ENCODE data around the gene SPATA1. TPM values are rescaled to one million over a fixed set of nuclear protein-coding genes. Genes with fewer than 3 reads are reported as not detected.

The SPATA1 gene
- total RNA-seq, 1 experiment from 2014 or later = 0.52 TPM

DNA sequence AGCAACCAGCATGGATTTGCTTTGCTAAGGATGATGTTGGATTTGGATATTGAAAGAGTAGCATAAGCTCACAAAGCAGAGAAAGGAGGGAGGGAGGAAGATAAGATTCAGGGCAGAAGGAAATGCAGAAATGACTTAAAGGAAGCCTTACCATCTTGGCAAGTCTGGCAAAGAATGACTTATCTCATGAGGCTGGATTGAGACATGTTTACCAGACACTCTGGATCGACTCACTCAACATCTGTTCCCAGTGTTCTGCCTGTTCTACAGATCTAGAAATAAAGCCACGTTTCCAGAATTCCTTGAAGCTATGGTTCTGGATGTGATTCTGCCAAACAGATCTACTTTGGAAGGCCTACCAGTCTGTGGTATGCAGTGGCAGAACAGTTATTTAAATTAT, 106.8 kb downstream of the SPATA1 start:
- Mint-ChIP-seq H3K4me1 (ENCODE audit: low read depth, unreplicated experiment) (no peaks in the 10 kb centered on the region), H3K4me3 (ENCODE audit: low read depth, unreplicated experiment) (no peak overlapping the region), H3K27ac (ENCODE audit: unreplicated experiment) (no peak overlapping the region), H3K36me3 (ENCODE audit: insufficient read depth, unreplicated experiment) (no peaks in the 10 kb centered on the region), H3K27me3 (ENCODE audit: unreplicated experiment) (no peaks in the 10 kb centered on the region), H3K9me3 (ENCODE audit: low read depth, unreplicated experiment) (peaks cover 10% of the 10 kb centered on the region)
- CTCF ChIA-PET = no interaction called here
- TF ChIP-seq, protein P1, sequence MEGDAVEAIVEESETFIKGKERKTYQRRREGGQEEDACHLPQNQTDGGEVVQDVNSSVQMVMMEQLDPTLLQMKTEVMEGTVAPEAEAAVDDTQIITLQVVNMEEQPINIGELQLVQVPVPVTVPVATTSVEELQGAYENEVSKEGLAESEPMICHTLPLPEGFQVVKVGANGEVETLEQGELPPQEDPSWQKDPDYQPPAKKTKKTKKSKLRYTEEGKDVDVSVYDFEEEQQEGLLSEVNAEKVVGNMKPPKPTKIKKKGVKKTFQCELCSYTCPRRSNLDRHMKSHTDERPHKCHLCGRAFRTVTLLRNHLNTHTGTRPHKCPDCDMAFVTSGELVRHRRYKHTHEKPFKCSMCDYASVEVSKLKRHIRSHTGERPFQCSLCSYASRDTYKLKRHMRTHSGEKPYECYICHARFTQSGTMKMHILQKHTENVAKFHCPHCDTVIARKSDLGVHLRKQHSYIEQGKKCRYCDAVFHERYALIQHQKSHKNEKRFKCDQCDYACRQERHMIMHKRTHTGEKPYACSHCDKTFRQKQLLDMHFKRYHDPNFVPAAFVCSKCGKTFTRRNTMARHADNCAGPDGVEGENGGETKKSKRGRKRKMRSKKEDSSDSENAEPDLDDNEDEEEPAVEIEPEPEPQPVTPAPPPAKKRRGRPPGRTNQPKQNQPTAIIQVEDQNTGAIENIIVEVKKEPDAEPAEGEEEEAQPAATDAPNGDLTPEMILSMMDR (IDR thresholded peaks at IDR 0.05; ENCODE audit: unreplicated experiment) = no peak
- intact Hi-C loops (cut with micrococcal nuclease; ENCODE audit: unreplicated experiment) = no loop called here
- BruUV-seq (replicated peaks) = no TSS peak
- no peak for DNase-seq

DNA sequence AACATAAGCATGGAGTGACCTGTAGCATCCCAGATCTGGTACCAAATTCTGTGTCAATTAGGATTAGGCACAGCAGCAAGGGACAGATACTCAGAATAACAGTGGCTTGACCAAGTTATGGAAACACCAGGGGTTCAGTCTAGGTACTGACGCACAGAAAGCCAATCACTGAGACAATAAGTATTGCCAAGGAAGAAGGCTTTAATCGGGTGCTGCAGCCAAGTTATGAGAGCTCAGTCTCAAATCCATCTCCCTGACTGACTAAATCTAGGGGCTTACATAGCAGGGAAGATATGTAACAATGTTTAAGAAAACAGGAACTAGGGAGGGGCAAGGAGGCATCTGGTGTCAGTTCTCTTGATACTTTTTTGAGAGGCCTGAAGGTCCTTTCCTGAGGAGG, 107.7 kb downstream of the SPATA1 start:
- intact Hi-C loops (cut with micrococcal nuclease; ENCODE audit: unreplicated experiment) = no loop called here
- Mint-ChIP-seq H3K36me3 (ENCODE audit: insufficient read depth, unreplicated experiment) (no peaks in the 10 kb centered on the region), H3K4me3 (ENCODE audit: low read depth, unreplicated experiment) (no peak overlapping the region), H3K9me3 (ENCODE audit: low read depth, unreplicated experiment) (peaks cover 10% of the 10 kb centered on the region), H3K27ac (ENCODE audit: unreplicated experiment) (no peak overlapping the region), H3K4me1 (ENCODE audit: low read depth, unreplicated experiment) (no peaks in the 10 kb centered on the region), H3K27me3 (ENCODE audit: unreplicated experiment) (no peaks in the 10 kb centered on the region)
- TF ChIP-seq, protein P1 (IDR thresholded peaks at IDR 0.05; ENCODE audit: unreplicated experiment) = no peak
- DNase-seq = no peak
- no TSS peak for BruUV-seq (replicated peaks)
- CTCF ChIA-PET = no interaction called here

DNA sequence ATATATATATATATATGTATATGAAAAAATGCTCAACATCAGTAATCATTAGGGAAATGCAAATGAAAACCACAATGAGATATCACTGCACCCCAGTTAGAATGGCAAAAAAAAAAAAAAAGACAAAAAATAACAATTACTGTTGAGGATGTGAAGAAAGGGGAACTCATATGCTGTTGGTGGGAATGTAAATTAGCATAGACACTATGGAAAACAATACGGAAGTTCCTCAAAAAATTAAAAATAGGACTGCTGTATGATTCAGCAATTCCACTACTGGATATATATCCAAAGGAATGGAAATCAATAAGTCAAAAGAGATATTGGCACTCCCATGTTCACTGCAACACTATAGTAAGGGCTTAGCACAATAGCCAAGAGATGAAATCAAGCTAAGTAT, 109.6 kb downstream of the SPATA1 start:
- TF ChIP-seq, protein P1 (IDR thresholded peaks at IDR 0.05; ENCODE audit: unreplicated experiment) = no peak
- DNase-seq = no peak
- Mint-ChIP-seq H3K4me1 (ENCODE audit: low read depth, unreplicated experiment) (peaks cover 6% of the 10 kb centered on the region), H3K9me3 (ENCODE audit: low read depth, unreplicated experiment) (peaks cover 10% of the 10 kb centered on the region), H3K27ac (ENCODE audit: unreplicated experiment) (no peak overlapping the region), H3K36me3 (ENCODE audit: insufficient read depth, unreplicated experiment) (peaks cover 12% of the 10 kb centered on the region), H3K4me3 (ENCODE audit: low read depth, unreplicated experiment) (no peak overlapping the region), H3K27me3 (ENCODE audit: unreplicated experiment) (no peaks in the 10 kb centered on the region)
- intact Hi-C loops (cut with micrococcal nuclease; ENCODE audit: unreplicated experiment) = no loop called here
- BruUV-seq (replicated peaks) = no TSS peak
- CTCF ChIA-PET = no interaction called here

Other genes starting within 250 kb of the SPATA1 start
- 1.7 and 1.8 TPM in 2 replicates for gene SAMD13, start 204.7 kb upstream of the SPATA1 start, total RNA-seq (2022)
- not detected in 2 replicates for gene DNASE2B, start 107.9 kb upstream of the SPATA1 start, total RNA-seq (2022)
- 33.6 TPM in 2 replicates for gene RPF1, start 27.1 kb upstream of the SPATA1 start, total RNA-seq (2022)
- gene GNG5, start 195 bp downstream of the SPATA1 start, total RNA-seq (2022) = 117 and 118 TPM in 2 replicates
- 18.2 and 20.3 TPM in 2 replicates for gene CTBS, start 68.1 kb downstream of the SPATA1 start, total RNA-seq (2022)
- gene SSX2IP, start 184.1 kb downstream of the SPATA1 start, total RNA-seq (2022) = 23.2 and 28.0 TPM in 2 replicates